GM12874 (cell line): ENCODE measurements around the gene MBD3.

ENCODE experiments used
- CTCF ChIP-seq: IDR thresholded peaks from 2 replicates; pipeline ENCODE4 v1.5.1; 2011; ENCODE audit warnings: low read depth, mild to moderate bottlenecking, control low read depth, low read length, moderate library complexity; ENCODE audit not compliant: insufficient read depth

Gene MBD3

GRCh38 chr19:1575323-1576241 lies 17.1 kb downstream of the MBD3 start:
- no peak for TF ChIP-seq CTCF

DNA sequence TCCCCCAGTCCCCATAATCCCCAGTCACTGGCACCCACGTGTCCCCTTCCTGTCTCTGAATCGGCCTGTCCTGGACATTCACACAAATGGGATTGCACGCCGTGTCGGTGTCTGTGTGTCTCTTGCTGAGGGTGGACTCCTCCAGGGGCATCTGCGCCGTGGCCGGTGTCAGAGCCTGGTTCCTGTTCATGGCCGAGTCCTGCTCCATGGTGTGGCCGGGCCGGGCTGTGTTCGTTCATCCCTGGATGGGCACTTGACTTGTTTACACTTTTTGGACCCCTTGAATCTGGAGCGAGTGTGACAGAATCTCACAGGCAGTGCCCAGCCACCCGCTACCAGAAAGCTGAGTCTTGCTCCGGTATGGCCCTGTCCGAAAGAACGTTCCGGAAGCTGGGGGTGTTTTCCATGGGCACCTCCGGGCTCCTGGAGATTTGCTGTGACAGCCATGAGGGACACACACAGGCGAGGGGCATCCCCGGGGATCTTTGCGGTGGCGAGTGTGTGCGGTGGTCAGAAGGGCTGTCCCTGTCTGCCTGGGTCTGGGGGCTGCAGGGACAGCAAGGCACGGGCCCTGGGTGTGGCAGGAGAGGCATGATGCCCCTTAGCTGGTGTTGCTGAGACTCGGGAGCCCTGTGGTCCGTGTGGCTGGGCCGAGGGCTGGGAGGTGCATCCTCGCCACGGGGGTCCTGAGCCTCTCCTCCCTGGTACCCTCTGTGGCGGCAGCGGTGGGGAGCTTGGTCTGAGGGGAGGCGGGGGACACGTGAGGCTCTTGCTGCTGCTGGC lies 18.1 kb downstream of the MBD3 start:
- no peak for TF ChIP-seq CTCF

DNA sequence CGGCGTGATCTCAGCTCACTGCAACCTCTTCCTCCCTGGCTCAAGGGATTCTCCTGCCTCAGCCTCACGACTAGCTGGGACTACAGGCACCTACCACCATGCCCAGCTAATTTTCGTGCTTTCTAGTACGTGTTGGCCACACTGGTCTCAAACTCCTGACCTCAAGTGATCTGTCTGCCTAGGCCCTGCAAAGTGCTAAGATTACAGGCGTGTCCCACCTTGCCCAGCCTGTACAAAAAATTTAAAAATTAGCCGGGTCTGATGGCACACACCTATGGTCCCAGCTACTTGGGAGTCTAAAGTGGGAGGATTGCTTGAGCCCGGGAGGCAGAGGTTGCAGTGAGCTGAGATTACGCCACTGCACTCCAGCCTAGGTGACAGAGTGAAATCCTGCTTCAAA lies 19.9 kb downstream of the MBD3 start:
- no peak for TF ChIP-seq CTCF

GRCh38 chr19:1571358-1571757 lies 21.3 kb downstream of the MBD3 start:
- no peak for TF ChIP-seq CTCF

- no peak for TF ChIP-seq CTCF
These were observed 21.8 kb downstream of the MBD3 start for GRCh38 chr19:1570836-1571235.

DNA sequence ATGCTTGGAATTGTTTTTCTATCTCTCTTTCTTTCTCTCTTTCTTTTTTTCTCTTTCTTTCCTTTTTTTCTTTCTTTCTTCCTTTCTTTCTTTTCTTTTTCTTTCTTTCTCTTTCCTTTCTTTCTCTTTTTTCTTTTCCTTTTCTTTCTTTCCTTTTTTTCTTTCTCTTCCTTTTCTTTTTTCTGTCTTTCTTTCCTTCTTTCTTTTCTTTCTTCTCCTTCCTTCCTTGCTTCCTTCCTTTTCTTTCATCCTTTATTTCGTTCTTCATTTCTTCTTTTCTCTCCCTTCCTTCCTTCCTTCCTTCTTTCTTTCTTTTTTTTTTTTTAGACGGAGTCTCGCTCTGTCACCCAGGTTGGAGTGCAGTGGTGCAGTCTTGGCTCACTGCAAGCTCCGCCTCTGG lies 22.7 kb downstream of the MBD3 start:
- no peak for TF ChIP-seq CTCF

GRCh38 chr19:1568320-1569019 lies 24.2 kb downstream of the MBD3 start, which contains the start of gene MEX3D:
Gene MEX3D, minus strand, starts transcription at chr19:1568325. Its CDS starts 267 bp downstream, at chr19:1568058.
- TF ChIP-seq CTCF: no peak
